ENCODE results near the gene PTAFR.

PTAFR gene

GRCh38 chr1:28176492-28177470 is at the start of gene PTAFR:
Gene PTAFR, minus strand, starts transcription at chr1:28176690. Its CDS starts 25,669 bp downstream, at chr1:28151021.
- no peak for DNase-seq (ENCODE audit: low read depth)

- DNase-seq (ENCODE audit: low read depth) = no peak
Observed at GRCh38 chr1:28213315-28213714, 36.8 kb upstream of the PTAFR start.

- no peak for DNase-seq (ENCODE audit: low read depth)
Observed at GRCh38 chr1:28209700-28210099, 33.2 kb upstream of the PTAFR start.

GRCh38 chr1:28208818-28209441 is 32.4 kb upstream of the PTAFR start:
- DNase-seq (ENCODE audit: low read depth) = peak; percentile 27

- no peak for DNase-seq (ENCODE audit: low read depth)
Observed at GRCh38 chr1:28205243-28205642, 28.8 kb upstream of the PTAFR start.

- DNase-seq (ENCODE audit: low read depth) = no peak
Observed at GRCh38 chr1:28200234-28200873, 23.9 kb upstream of the PTAFR start.

GRCh38 chr1:28199328-28200233 is 23.1 kb upstream of the PTAFR start:
- DNase-seq (ENCODE audit: low read depth) = peak; percentile 20

GRCh38 chr1:28197682-28198415 is 21.4 kb upstream of the PTAFR start:
- no peak for DNase-seq (ENCODE audit: low read depth)

- no peak for DNase-seq (ENCODE audit: low read depth)
Observed at GRCh38 chr1:28196330-28196729, 19.8 kb upstream of the PTAFR start.

GRCh38 chr1:28195780-28196179 is 19.3 kb upstream of the PTAFR start:
- no peak for DNase-seq (ENCODE audit: low read depth)

- no peak for DNase-seq (ENCODE audit: low read depth)
Observed at GRCh38 chr1:28194326-28195035, 18.0 kb upstream of the PTAFR start.

- DNase-seq (ENCODE audit: low read depth) = no peak
Observed at GRCh38 chr1:28193701-28194161, 17.2 kb upstream of the PTAFR start.

GRCh38 chr1:28190996-28191645 is 14.6 kb upstream of the PTAFR start:
- no peak for DNase-seq (ENCODE audit: low read depth)

- no peak for DNase-seq (ENCODE audit: low read depth)
Observed at GRCh38 chr1:28190337-28190979, 14.0 kb upstream of the PTAFR start.

GRCh38 chr1:28185071-28185470 is 8.6 kb upstream of the PTAFR start:
- no peak for DNase-seq (ENCODE audit: low read depth)

GRCh38 chr1:28180306-28181305 is 4.1 kb upstream of the PTAFR start:
- no peak for DNase-seq (ENCODE audit: low read depth)

- DNase-seq (ENCODE audit: low read depth) = no peak
Observed at GRCh38 chr1:28178690-28179485, 2.4 kb upstream of the PTAFR start.
